Measurements from ENCODE around the gene SEMA4F.
"Not testable (repeated sequence)": the region's sequence is repeated elsewhere in the genome, so short reads cannot be mapped to it uniquely, and the experiment has no call there.

The SEMA4F gene
- 8.4 to 23.1 reads per million in 2 experiments for total RNA-seq

- peak; percentile 91 for DNase-seq (ENCODE audit: low read depth)
Observed at GRCh38 chr2:74653985-74654882, at the start of gene SEMA4F. TSS of gene SEMA4F (plus strand) at chr2:74654247. CDS start at chr2:74654377, 130 bp downstream.

GRCh38 chr2:74606927-74607326, 47.1 kb upstream of the SEMA4F start:
- DNase-seq (ENCODE audit: low read depth): no peak

- DNase-seq (ENCODE audit: low read depth): no peak
Observed at GRCh38 chr2:74617122-74617521, 36.9 kb upstream of the SEMA4F start.

- DNase-seq (ENCODE audit: low read depth): no peak
Observed at GRCh38 chr2:74618410-74619083, 35.5 kb upstream of the SEMA4F start.

- DNase-seq (ENCODE audit: low read depth): no peak
Observed at GRCh38 chr2:74619651-74620297, 34.3 kb upstream of the SEMA4F start.

GRCh38 chr2:74620671-74621070, 33.4 kb upstream of the SEMA4F start:
- no peak for DNase-seq (ENCODE audit: low read depth)

GRCh38 chr2:74625658-74626425, 28.2 kb upstream of the SEMA4F start:
- no peak for DNase-seq (ENCODE audit: low read depth)

GRCh38 chr2:74628538-74629105, 25.4 kb upstream of the SEMA4F start:
- no peak for DNase-seq (ENCODE audit: low read depth)

GRCh38 chr2:74630454-74630853, 23.6 kb upstream of the SEMA4F start:
- not testable (repeated sequence) for DNase-seq (ENCODE audit: low read depth)

GRCh38 chr2:74632209-74632938, 21.7 kb upstream of the SEMA4F start:
- no peak for DNase-seq (ENCODE audit: low read depth)

- no peak for DNase-seq (ENCODE audit: low read depth)
Observed at GRCh38 chr2:74632939-74633312, 21.1 kb upstream of the SEMA4F start.

- no peak for DNase-seq (ENCODE audit: low read depth)
Observed at GRCh38 chr2:74639550-74639949, 14.5 kb upstream of the SEMA4F start.

- DNase-seq (ENCODE audit: low read depth): no peak
Observed at GRCh38 chr2:74645344-74645743, 8.7 kb upstream of the SEMA4F start.

- no peak for DNase-seq (ENCODE audit: low read depth)
Observed at GRCh38 chr2:74646201-74646600, 7.8 kb upstream of the SEMA4F start.

- no peak for DNase-seq (ENCODE audit: low read depth)
Observed at GRCh38 chr2:74646834-74647482, 7.1 kb upstream of the SEMA4F start.

- no peak for DNase-seq (ENCODE audit: low read depth)
Observed at GRCh38 chr2:74648009-74648443, 6.0 kb upstream of the SEMA4F start, which contains the start of gene M1AP. TSS of gene M1AP (minus strand) at chr2:74648330. CDS start at chr2:74640275, 8,055 bp downstream.

GRCh38 chr2:74653589-74653984, 460 bp upstream of the SEMA4F start:
- DNase-seq (ENCODE audit: low read depth): no peak

GRCh38 chr2:74655579-74655978, 1.5 kb downstream of the SEMA4F start:
- no peak for DNase-seq (ENCODE audit: low read depth)

- DNase-seq (ENCODE audit: low read depth): no peak
Observed at GRCh38 chr2:74658516-74658915, 4.5 kb downstream of the SEMA4F start.

GRCh38 chr2:74659462-74659861, 5.4 kb downstream of the SEMA4F start:
- no peak for DNase-seq (ENCODE audit: low read depth)

Measured in T follicular helper cell (primary cell).